SK-N-SH (cell line): Measurements from ENCODE around the gene CCL2. TPM values are rescaled to one million over a fixed set of nuclear protein-coding genes. Genes with fewer than 3 reads are reported as not detected.

Experiments
- CTCF ChIA-PET: fragments of 300-600, 350-600 bp; formaldehyde crosslinking; extraction: SDS; loops from one replicate; lab custom pipeline; 2021; lab: Yijun Ruan, JAX
- POLR2A ChIA-PET: fragments of 350-600 bp; sonication (Branson Sonifier 250); formaldehyde crosslinking; extraction: SDS; loops from one replicate; lab custom pipeline; 2020; ENCODE audit warnings: antibody characterized with exemption, inconsistent platforms; lab: Yijun Ruan, JAX
- DNase-seq: peaks from one replicate; pipeline ENCODE4 v3.0.0; 2012
- H2AFZ ChIP-seq: fragments of 200-600 bp; sonication (generic); 2 replicates; pipeline ENCODE4 v1.8.1; 2016; ENCODE audit warnings: antibody characterized with exemption, mild to moderate bottlenecking, low read depth
- H3F3A ChIP-seq: fragments of 200-600 bp; sonication (generic); replicated peaks from 2 replicates; pipeline ENCODE3; 2016; ENCODE audit warnings: antibody characterized with exemption, mild to moderate bottlenecking; ENCODE audit not compliant: insufficient read depth
- H3K27ac ChIP-seq, 2 experiments: fragments of 200-500 bp in 1 of 2; fragments of 200-600 bp in 1 of 2; sonication (Bioruptor generic) in 1 of 2; sonication (generic), shearing (Covaris generic) in 1 of 2; 2 replicates each; pipeline versions ENCODE4 v1.5.1 to v1.6.1; 2014 to 2016; ENCODE audit warnings: low read depth in 2 of 2, inconsistent platforms in 1 of 2, low read length in 1 of 2, mild to moderate bottlenecking in 1 of 2, mixed read lengths in 1 of 2
- H3K27me3 ChIP-seq: fragments of 200-600 bp; sonication (generic), shearing (Covaris generic); 2 replicates; pipeline ENCODE4 v1.6.1; 2016; ENCODE audit warnings: mixed run types; ENCODE audit not compliant: insufficient read depth
- H3K36me3 ChIP-seq, 2 experiments: fragments of 200-500 bp in 1 of 2; fragments of 200-600 bp in 1 of 2; sonication (Bioruptor generic) in 1 of 2; sonication (generic) in 1 of 2; replicated peaks in 1 of 2; 2 replicates each; pipeline versions ENCODE3 to v1.5.1; 2014 to 2016; ENCODE audit warnings: low read length in 1 of 2, mild to moderate bottlenecking in 1 of 2; ENCODE audit not compliant: insufficient read depth in 2 of 2, control insufficient read depth in 1 of 2
- H3K4me1 ChIP-seq, 2 experiments: fragments of 200-500 bp in 1 of 2; fragments of 200-600 bp in 1 of 2; sonication (Bioruptor generic) in 1 of 2; sonication (generic), shearing (Covaris generic) in 1 of 2; 2 replicates each; pipeline versions ENCODE4 v1.5.1 to v1.6.1; 2014 to 2016; ENCODE audit warnings: low read depth in 1 of 2, low read length in 1 of 2, mixed run types in 1 of 2; ENCODE audit not compliant: insufficient read depth in 2 of 2, control insufficient read depth in 1 of 2
- H3K4me2 ChIP-seq: fragments of 200-600 bp; sonication (generic), shearing (Covaris generic); 2 replicates; pipeline ENCODE4 v1.6.1; 2017; ENCODE audit warnings: mixed run types
- H3K4me3 ChIP-seq, 2 experiments: fragments of 200-500 bp in 1 of 2; fragments of 200-600 bp in 1 of 2; sonication (Bioruptor generic) in 1 of 2; sonication (generic), shearing (Covaris generic) in 1 of 2; 2 replicates each; pipeline versions ENCODE4 v1.5.1 to v1.8.1; 2014 to 2016; ENCODE audit warnings: low read depth in 2 of 2, inconsistent platforms in 1 of 2, low read length in 1 of 2, mild to moderate bottlenecking in 1 of 2, mixed read lengths in 1 of 2, moderate library complexity in 1 of 2
- H3K79me2 ChIP-seq: fragments of 200-600 bp; sonication (generic); 2 replicates; pipeline ENCODE4 v1.8.1; 2017; ENCODE audit warnings: mild to moderate bottlenecking; ENCODE audit not compliant: insufficient read depth
- H3K9ac ChIP-seq: fragments of 200-600 bp; sonication (generic); 2 replicates; pipeline ENCODE4 v1.6.1; 2017; ENCODE audit warnings: mixed run types
- H3K9me2 ChIP-seq: fragments of 200-600 bp; sonication (generic); 2 replicates; pipeline ENCODE4 v1.6.1; 2017; ENCODE audit warnings: mixed run types
- H3K9me3 ChIP-seq: fragments of 200-600 bp; sonication (generic); 2 replicates; pipeline ENCODE4 v1.6.1; 2017; ENCODE audit warnings: mixed run types, mild to moderate bottlenecking, moderate library complexity
- H4K20me1 ChIP-seq: fragments of 200-600 bp; sonication (generic); 2 replicates; pipeline ENCODE4 v1.6.1; 2017; ENCODE audit warnings: mild to moderate bottlenecking, mixed run types; ENCODE audit not compliant: insufficient read depth
- EP300 ChIP-seq, 2 experiments: IDR thresholded peaks; 2 replicates each; pipeline versions ENCODE4 v1.4.0 to v1.6.1; 2012; ENCODE audit warnings: borderline replicate concordance in 1 of 2, low read depth in 1 of 2, low read length in 1 of 2
- FOXJ3 ChIP-seq: sonication (generic); formaldehyde crosslinking; IDR thresholded peaks from 2 replicates; pipeline ENCODE4 v1.5.1; 2020; ENCODE audit warnings: mild to moderate bottlenecking, missing genetic modification reagents
- IRF3 ChIP-seq: fragments of 150-350 bp; IDR thresholded peaks from 2 replicates; pipeline ENCODE4 v1.6.1; 2016; ENCODE audit warnings: mild to moderate bottlenecking, low read depth, low read length
- JUND ChIP-seq: IDR thresholded peaks from 2 replicates; pipeline ENCODE4 v1.4.0; 2012
- MAX ChIP-seq: IDR thresholded peaks from 2 replicates; pipeline ENCODE4 v1.4.0; 2012; ENCODE audit warnings: low read depth
- MEF2A ChIP-seq: IDR thresholded peaks from 2 replicates; pipeline ENCODE4 v1.4.0; 2012; ENCODE audit warnings: low read depth, borderline replicate concordance
- MXI1 ChIP-seq: IDR thresholded peaks from 2 replicates; pipeline ENCODE4 v1.6.1; 2012; ENCODE audit warnings: mild to moderate bottlenecking, low read depth, low read length, improper control_type of control experiment
- NRF1 ChIP-seq: IDR thresholded peaks from 2 replicates; pipeline ENCODE4 v1.6.1; 2012; ENCODE audit warnings: low read depth, mild to moderate bottlenecking, low read length
- POLR2AphosphoS5 ChIP-seq: IDR thresholded peaks from 2 replicates; pipeline ENCODE4 v1.6.1; 2012; ENCODE audit warnings: low read depth, low read length
- REST ChIP-seq: IDR thresholded peaks from 2 replicates; pipeline ENCODE4 v1.6.1; 2012; ENCODE audit warnings: mild to moderate bottlenecking, low read depth, low read length, moderate library complexity
- SIN3A ChIP-seq: IDR thresholded peaks from 2 replicates; pipeline ENCODE4 v1.6.1; 2012; ENCODE audit warnings: low read depth, mild to moderate bottlenecking, low read length, moderate library complexity, borderline replicate concordance
- SMC3 ChIP-seq: IDR thresholded peaks from 2 replicates; pipeline ENCODE4 v1.6.1; 2012; ENCODE audit warnings: low read depth, low read length, improper control_type of control experiment
- TAF1 ChIP-seq: IDR thresholded peaks from 2 replicates; pipeline ENCODE4 v1.6.1; 2012; ENCODE audit warnings: low read depth, mild to moderate bottlenecking, low read length, moderate library complexity, borderline replicate concordance
- TCF12 ChIP-seq: IDR thresholded peaks from 2 replicates; pipeline ENCODE4 v1.4.0; 2012
- TEAD4 ChIP-seq: IDR thresholded peaks from 2 replicates; pipeline ENCODE4 v1.4.0; 2012; ENCODE audit warnings: mild to moderate bottlenecking, borderline replicate concordance; ENCODE audit not compliant: insufficient read depth
- USF1 ChIP-seq: IDR thresholded peaks from 2 replicates; pipeline ENCODE4 v1.4.0; 2012; ENCODE audit warnings: low read depth, borderline replicate concordance
- USF2 ChIP-seq: fragments of 150-350 bp; IDR thresholded peaks from 2 replicates; pipeline ENCODE4 v1.6.1; 2017; ENCODE audit warnings: antibody characterized with exemption, low read length, low read depth, borderline replicate concordance
- YY1 ChIP-seq: IDR thresholded peaks from 2 replicates; pipeline ENCODE4 v1.4.0; 2012; ENCODE audit warnings: low read depth, mild to moderate bottlenecking
- WGBS: methylation state at CpG from one replicate; pipeline ENCODE4 v1.1.6; 2017; ENCODE audit warnings: low lambda C conversion rate; 5-methylcytosine and 5-hydroxymethylcytosine counted together
- polyA plus RNA-seq, 3 experiments: library from polyadenylated mRNA; depleted of rRNA; stranded (reverse); fragments of >200 nt; gene quantifications; 2 replicates each; pipeline ENCODE4 v1.2.3, GENCODE V29; 2012

The CCL2 gene
- polyA plus RNA-seq, 1 of the 3 experiments (the other 2 are of a cell fraction): 210 TPM

- ChIA-PET CTCF (no interaction called here), POLR2A (no interaction called here)
- H3K9ac ChIP-seq: no peak overlapping the region
- no peak for DNase-seq
- no peak overlapping the region for H3K4me3 ChIP-seq
- no peaks in the 10 kb centered on the region for H3K36me3 ChIP-seq
- WGBS: 53% methylated on average over 3 of the region's 3 CpGs
- H3K4me1 ChIP-seq: no peaks in the 10 kb centered on the region
- no peaks in the 10 kb centered on the region for H3F3A ChIP-seq
- H3K79me2 ChIP-seq: no peaks in the 10 kb centered on the region
- H3K9me3 ChIP-seq: no peaks in the 10 kb centered on the region
- H2AFZ ChIP-seq: no peak overlapping the region
- H4K20me1 ChIP-seq: no peaks in the 10 kb centered on the region
- H3K27ac ChIP-seq: no peak overlapping the region
- no peaks in the 10 kb centered on the region for H3K9me2 ChIP-seq
- H3K27me3 ChIP-seq: no peaks in the 10 kb centered on the region
- no peak for TF ChIP-seq TAF1
- TF ChIP-seq YY1: no peak
- H3K4me2 ChIP-seq: no peak overlapping the region
Measured at GRCh38 chr17:34227707-34228106, 27.4 kb upstream of the CCL2 start.

GRCh38 chr17:34228781-34229180 is 26.3 kb upstream of the CCL2 start:
- WGBS: 46% methylated on average over 4 of the region's 4 CpGs
- POLR2A ChIA-PET: no interaction called here
- H3K9ac ChIP-seq: no peak overlapping the region
- no peaks in the 10 kb centered on the region for H4K20me1 ChIP-seq
- no peaks in the 10 kb centered on the region for H3K36me3 ChIP-seq
- no peak overlapping the region for H3K4me2 ChIP-seq
- no peaks in the 10 kb centered on the region for H3F3A ChIP-seq
- no peak overlapping the region for H3K4me3 ChIP-seq
- H3K79me2 ChIP-seq: no peaks in the 10 kb centered on the region
- H3K27ac ChIP-seq: no peak overlapping the region
- no peaks in the 10 kb centered on the region for H3K4me1 ChIP-seq
- TF ChIP-seq FOXJ3 (no peak), REST (no peak), USF1 (no peak), TCF12 (no peak), MAX (no peak), USF2 (no peak), MXI1 (no peak), POLR2AphosphoS5 (no peak), EP300 (IDR thresholded peaks at IDR 0.05; ENCODE audit: borderline replicate concordance in 1 of 2, low read depth in 1 of 2, low read length in 1 of 2) (no peak), TEAD4 (no peak), NRF1 (no peak), YY1 (no peak), TAF1 (no peak), MEF2A (no peak), IRF3 (no peak), JUND (no peak), SIN3A (no peak), SMC3 (no peak)
- TF ChIP-seq, all 33 proteins: peak for 0
- Histone ChIP-seq H2AFZ (no peak overlapping the region), H3K9me3 (no peaks in the 10 kb centered on the region), H3K9me2 (no peaks in the 10 kb centered on the region), H3K27me3 (no peaks in the 10 kb centered on the region)
- no peak for DNase-seq
- CTCF ChIA-PET: interaction anchor here (1.6 kb wide), 1 partner anchor 28 kb away, joined by 6 read pairs; no protein-coding TSS in a partner anchor
